BLaER1 (cell line): ENCODE results near the gene ZNF507.

ENCODE experiments used
- H3K27ac ChIP-seq: shearing (Covaris generic); formaldehyde crosslinking; 2 replicates; pipeline ENCODE4 v1.8.1; 2022
- H3K27me3 ChIP-seq: shearing (Covaris generic); formaldehyde crosslinking; 2 replicates; pipeline ENCODE4 v1.8.1; 2022
- H3K36me3 ChIP-seq: shearing (Covaris generic); formaldehyde crosslinking; 2 replicates; pipeline ENCODE4 v1.8.1; 2022
- H3K4me1 ChIP-seq: shearing (Covaris generic); formaldehyde crosslinking; 2 replicates; pipeline ENCODE4 v1.8.1; 2022
- H3K4me2 ChIP-seq: shearing (Covaris generic); formaldehyde crosslinking; 2 replicates; pipeline ENCODE4 v1.8.1; 2022
- H3K4me3 ChIP-seq: shearing (Covaris generic); formaldehyde crosslinking; 2 replicates; pipeline ENCODE4 v1.8.1; 2022
- H3K9ac ChIP-seq: shearing (Covaris generic); formaldehyde crosslinking; 2 replicates; pipeline ENCODE4 v1.8.1; 2022
- H3K9me3 ChIP-seq: shearing (Covaris generic); formaldehyde crosslinking; 2 replicates; pipeline ENCODE4 v1.8.1; 2022
- H4K20me1 ChIP-seq: shearing (Covaris generic); formaldehyde crosslinking; 2 replicates; pipeline ENCODE4 v1.8.1; 2022
- Cebpa-rat ChIP-seq: shearing (Covaris generic); IDR thresholded peaks from 2 replicates; pipeline ENCODE4 v1.8.1; 2022

Gene ZNF507

GRCh38 chr19:32350987-32351348, 5.6 kb downstream of the ZNF507 start:
- peaks cover 38% of the 10 kb centered on the region for H3K4me1 ChIP-seq
- H3K36me3 ChIP-seq, result peaks cover 71% of the 10 kb centered on the region
- TF ChIP-seq Cebpa-rat, result no peak
- no peaks in the 10 kb centered on the region for H3K9me3 ChIP-seq
- H3K27ac ChIP-seq, result no peak overlapping the region
- peaks cover 45% of the 10 kb centered on the region for H4K20me1 ChIP-seq
- no peak overlapping the region for H3K4me2 ChIP-seq
- H3K4me3 ChIP-seq, result no peak overlapping the region
- H3K9ac ChIP-seq, result no peak overlapping the region
- H3K27me3 ChIP-seq, result no peaks in the 10 kb centered on the region

- H3K9me3 ChIP-seq, result no peaks in the 10 kb centered on the region
- H4K20me1 ChIP-seq, result peaks cover 56% of the 10 kb centered on the region
- no peaks in the 10 kb centered on the region for H3K27me3 ChIP-seq
- H3K4me3 ChIP-seq, result no peak overlapping the region
- no peak overlapping the region for H3K9ac ChIP-seq
- no peak for TF ChIP-seq Cebpa-rat
- peak overlapping the region; percentile 38 for H3K4me2 ChIP-seq
- H3K27ac ChIP-seq, result no peak overlapping the region
- peaks cover 29% of the 10 kb centered on the region for H3K4me1 ChIP-seq
- H3K36me3 ChIP-seq, result peaks cover 84% of the 10 kb centered on the region
Measured at GRCh38 chr19:32352241-32352630, 6.8 kb downstream of the ZNF507 start.

GRCh38 chr19:32354345-32354744, 8.9 kb downstream of the ZNF507 start:
- peaks cover 20% of the 10 kb centered on the region for H3K4me1 ChIP-seq
- H4K20me1 ChIP-seq, result peaks cover 77% of the 10 kb centered on the region
- H3K27ac ChIP-seq, result no peak overlapping the region
- no peaks in the 10 kb centered on the region for H3K9me3 ChIP-seq
- H3K9ac ChIP-seq, result no peak overlapping the region
- no peak for TF ChIP-seq Cebpa-rat
- no peak overlapping the region for H3K4me2 ChIP-seq
- peaks cover 89% of the 10 kb centered on the region for H3K36me3 ChIP-seq
- H3K27me3 ChIP-seq, result no peaks in the 10 kb centered on the region
- H3K4me3 ChIP-seq, result no peak overlapping the region

GRCh38 chr19:32355309-32355708, 9.9 kb downstream of the ZNF507 start:
- Histone ChIP-seq H3K4me3 (no peak overlapping the region), H4K20me1 (peaks cover 77% of the 10 kb centered on the region), H3K4me1 (peaks cover 20% of the 10 kb centered on the region), H3K27ac (no peak overlapping the region), H3K4me2 (no peak overlapping the region), H3K27me3 (no peaks in the 10 kb centered on the region), H3K9me3 (no peaks in the 10 kb centered on the region), H3K9ac (no peak overlapping the region), H3K36me3 (peaks cover 89% of the 10 kb centered on the region)
- TF ChIP-seq Cebpa-rat, result no peak

GRCh38 chr19:32357720-32358119, 12.3 kb downstream of the ZNF507 start:
- H3K36me3 ChIP-seq, result peaks cover 96% of the 10 kb centered on the region
- peaks cover 66% of the 10 kb centered on the region for H4K20me1 ChIP-seq
- H3K4me3 ChIP-seq, result no peak overlapping the region
- no peak overlapping the region for H3K9ac ChIP-seq
- no peak for TF ChIP-seq Cebpa-rat
- H3K27ac ChIP-seq, result no peak overlapping the region
- no peaks in the 10 kb centered on the region for H3K4me1 ChIP-seq
- no peaks in the 10 kb centered on the region for H3K27me3 ChIP-seq
- no peaks in the 10 kb centered on the region for H3K9me3 ChIP-seq
- no peak overlapping the region for H3K4me2 ChIP-seq

GRCh38 chr19:32358321-32358720, 12.9 kb downstream of the ZNF507 start:
- Histone ChIP-seq H3K27me3 (no peaks in the 10 kb centered on the region), H4K20me1 (peaks cover 72% of the 10 kb centered on the region), H3K9ac (no peak overlapping the region), H3K4me2 (no peak overlapping the region), H3K36me3 (peaks cover 96% of the 10 kb centered on the region), H3K27ac (no peak overlapping the region), H3K9me3 (no peaks in the 10 kb centered on the region), H3K4me3 (no peak overlapping the region), H3K4me1 (no peaks in the 10 kb centered on the region)
- no peak for TF ChIP-seq Cebpa-rat

GRCh38 chr19:32359581-32359980, 14.2 kb downstream of the ZNF507 start:
- TF ChIP-seq Cebpa-rat, result no peak
- H3K4me2 ChIP-seq, result no peak overlapping the region
- peaks cover 96% of the 10 kb centered on the region for H3K36me3 ChIP-seq
- no peaks in the 10 kb centered on the region for H3K9me3 ChIP-seq
- H3K4me1 ChIP-seq, result no peaks in the 10 kb centered on the region
- no peak overlapping the region for H3K27ac ChIP-seq
- H3K9ac ChIP-seq, result no peak overlapping the region
- H3K4me3 ChIP-seq, result no peak overlapping the region
- H4K20me1 ChIP-seq, result peaks cover 80% of the 10 kb centered on the region
- H3K27me3 ChIP-seq, result no peaks in the 10 kb centered on the region

GRCh38 chr19:32361574-32362317, 16.3 kb downstream of the ZNF507 start:
- peaks cover 95% of the 10 kb centered on the region for H3K36me3 ChIP-seq
- no peaks in the 10 kb centered on the region for H3K9me3 ChIP-seq
- H3K27me3 ChIP-seq, result no peaks in the 10 kb centered on the region
- H4K20me1 ChIP-seq, result peaks cover 76% of the 10 kb centered on the region
- H3K27ac ChIP-seq, result no peak overlapping the region
- no peak for TF ChIP-seq Cebpa-rat
- no peak overlapping the region for H3K9ac ChIP-seq
- H3K4me3 ChIP-seq, result no peak overlapping the region
- no peaks in the 10 kb centered on the region for H3K4me1 ChIP-seq
- H3K4me2 ChIP-seq, result no peak overlapping the region

GRCh38 chr19:32362318-32362691, 16.9 kb downstream of the ZNF507 start:
- Histone ChIP-seq H4K20me1 (peaks cover 78% of the 10 kb centered on the region), H3K4me3 (no peak overlapping the region), H3K36me3 (peaks cover 95% of the 10 kb centered on the region), H3K4me1 (no peaks in the 10 kb centered on the region), H3K9ac (no peak overlapping the region), H3K9me3 (no peaks in the 10 kb centered on the region), H3K27ac (no peak overlapping the region), H3K27me3 (no peaks in the 10 kb centered on the region), H3K4me2 (no peak overlapping the region)
- no peak for TF ChIP-seq Cebpa-rat

- H3K36me3 ChIP-seq, result peaks cover 96% of the 10 kb centered on the region
- no peak for TF ChIP-seq Cebpa-rat
Measured at GRCh38 chr19:32363175-32363574, 17.8 kb downstream of the ZNF507 start.

GRCh38 chr19:32363632-32364031, 18.2 kb downstream of the ZNF507 start:
- no peaks in the 10 kb centered on the region for H3K27me3 ChIP-seq
- H3K9ac ChIP-seq, result no peak overlapping the region
- H3K4me1 ChIP-seq, result no peaks in the 10 kb centered on the region
- no peaks in the 10 kb centered on the region for H3K9me3 ChIP-seq
- peaks cover 96% of the 10 kb centered on the region for H3K36me3 ChIP-seq
- no peak overlapping the region for H3K4me3 ChIP-seq
- no peak for TF ChIP-seq Cebpa-rat
- H3K27ac ChIP-seq, result no peak overlapping the region
- H4K20me1 ChIP-seq, result peaks cover 78% of the 10 kb centered on the region
- H3K4me2 ChIP-seq, result no peak overlapping the region

More at GRCh38 chr19:32363175-32363574, 17.8 kb downstream of the ZNF507 start:
- Histone ChIP-seq H4K20me1 (peaks cover 78% of the 10 kb centered on the region), H3K4me2 (no peak overlapping the region), H3K27ac (no peak overlapping the region), H3K27me3 (no peaks in the 10 kb centered on the region), H3K9me3 (no peaks in the 10 kb centered on the region), H3K9ac (no peak overlapping the region), H3K4me3 (no peak overlapping the region), H3K4me1 (no peaks in the 10 kb centered on the region)
